GM18858 (cell line): ENCODE results near the gene CRNKL1.
"Not testable (repeated sequence)": the region's sequence is repeated elsewhere in the genome, so short reads cannot be mapped to it uniquely, and the experiment has no call there.

Source experiments
- ATAC-seq: cut with Tn5 transposase; IDR thresholded peaks from one replicate; pipeline ENCODE4 v1.9.1; 2021; ENCODE audit not compliant: unreplicated experiment

The CRNKL1 gene

DNA sequence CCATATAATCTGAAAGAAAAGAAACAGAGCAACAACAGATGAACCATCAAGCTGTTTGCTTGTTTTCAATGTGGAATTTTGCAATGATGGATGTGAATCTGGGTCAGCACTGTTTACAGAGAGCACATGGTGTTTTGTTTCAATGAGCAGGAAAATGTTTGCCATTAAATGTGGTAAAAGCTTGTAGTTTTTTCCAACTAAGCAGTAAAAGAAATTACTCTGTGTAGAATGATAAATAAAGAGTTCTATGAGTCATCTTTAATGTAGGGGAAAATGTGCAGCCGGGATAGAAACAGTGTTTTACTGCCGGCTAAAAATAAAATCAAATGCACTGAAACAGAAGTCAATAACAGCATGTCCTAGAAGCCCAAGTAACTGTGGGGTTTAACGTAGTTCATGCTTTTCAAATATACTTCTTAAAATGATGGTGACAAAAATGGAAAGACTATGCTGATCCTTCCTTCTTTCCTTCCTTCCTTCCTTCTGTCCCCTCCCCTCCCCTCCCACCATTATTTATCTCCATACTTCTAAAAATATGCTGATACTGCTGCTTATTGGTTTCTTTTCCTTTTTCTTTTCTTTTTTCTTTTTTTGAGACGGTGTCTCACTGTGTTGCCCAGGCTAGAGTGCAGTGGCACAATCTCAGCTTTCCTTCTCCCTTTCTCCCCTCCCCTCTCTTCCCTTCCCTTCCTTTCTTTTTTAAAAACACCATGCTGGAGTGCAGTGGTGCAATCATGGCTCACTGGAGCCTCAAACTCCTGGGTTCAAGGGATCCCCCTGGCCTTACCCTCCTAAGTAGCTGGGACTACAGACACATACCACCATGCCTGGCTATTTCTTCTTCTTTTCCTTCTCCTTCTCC, 41.4 kb downstream of the CRNKL1 start:
- ATAC-seq, result no peak

DNA sequence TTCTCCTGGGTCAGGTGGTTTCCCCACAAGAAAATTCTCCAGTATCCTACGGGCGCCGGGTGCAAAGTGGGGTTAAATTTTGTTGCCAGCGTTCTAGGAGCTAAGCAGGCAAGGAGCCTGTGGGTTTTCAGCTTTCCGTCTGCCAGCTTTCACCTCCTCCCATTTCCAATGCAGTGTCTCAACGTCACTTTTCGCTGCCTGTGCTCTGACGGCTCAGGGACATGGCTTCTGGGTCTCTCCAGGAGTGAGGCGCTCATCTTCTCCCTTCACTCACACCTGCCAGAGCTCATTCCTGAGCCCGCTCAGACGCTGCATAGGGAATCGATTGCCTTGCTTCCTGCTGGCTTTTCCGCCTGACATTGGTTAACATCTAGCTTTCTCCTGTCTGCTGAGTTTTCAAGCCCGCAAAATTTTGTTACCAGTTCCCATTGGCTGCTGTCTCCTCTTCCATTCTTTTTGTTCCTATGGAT, 42.4 kb downstream of the CRNKL1 start:
- no peak for ATAC-seq

DNA sequence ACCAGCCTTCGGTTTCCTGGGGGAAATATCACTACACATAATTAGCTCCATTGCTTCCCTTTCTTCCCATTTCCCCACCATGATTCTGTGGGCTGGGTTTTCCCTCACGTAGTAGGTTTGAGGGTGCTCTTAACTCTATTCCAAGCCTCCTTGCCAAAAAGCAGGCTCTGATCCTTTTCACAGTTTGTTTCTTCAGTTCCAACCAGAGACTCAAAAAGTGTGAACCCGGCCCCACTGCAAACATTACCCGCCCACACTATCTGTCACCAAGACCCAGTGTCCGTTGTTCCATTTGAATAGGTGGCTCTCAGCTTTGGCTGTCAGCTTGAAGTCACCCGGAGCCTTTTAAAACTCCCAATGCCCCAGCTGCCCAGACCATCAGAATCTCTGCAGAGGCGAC, 46.9 kb downstream of the CRNKL1 start:
- no peak for ATAC-seq

DNA sequence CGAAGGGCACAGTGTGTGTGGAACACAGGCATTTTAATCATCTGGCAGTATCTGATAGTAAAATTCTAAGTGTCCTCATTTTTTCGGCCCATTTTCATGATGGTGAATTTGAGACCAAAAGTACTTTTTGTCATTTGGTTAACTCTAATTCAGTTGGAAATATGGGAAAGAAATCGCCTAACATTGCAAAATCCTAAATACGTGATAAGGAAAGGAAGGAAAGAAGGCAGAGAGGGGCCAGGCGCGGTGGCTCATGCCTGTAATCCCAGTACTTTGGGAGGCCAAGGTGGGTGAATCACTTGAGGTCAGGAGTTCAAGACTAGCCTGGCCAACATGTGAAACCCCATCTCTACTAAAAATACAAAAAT, 48.3 kb downstream of the CRNKL1 start:
- not testable (repeated sequence) for ATAC-seq

DNA sequence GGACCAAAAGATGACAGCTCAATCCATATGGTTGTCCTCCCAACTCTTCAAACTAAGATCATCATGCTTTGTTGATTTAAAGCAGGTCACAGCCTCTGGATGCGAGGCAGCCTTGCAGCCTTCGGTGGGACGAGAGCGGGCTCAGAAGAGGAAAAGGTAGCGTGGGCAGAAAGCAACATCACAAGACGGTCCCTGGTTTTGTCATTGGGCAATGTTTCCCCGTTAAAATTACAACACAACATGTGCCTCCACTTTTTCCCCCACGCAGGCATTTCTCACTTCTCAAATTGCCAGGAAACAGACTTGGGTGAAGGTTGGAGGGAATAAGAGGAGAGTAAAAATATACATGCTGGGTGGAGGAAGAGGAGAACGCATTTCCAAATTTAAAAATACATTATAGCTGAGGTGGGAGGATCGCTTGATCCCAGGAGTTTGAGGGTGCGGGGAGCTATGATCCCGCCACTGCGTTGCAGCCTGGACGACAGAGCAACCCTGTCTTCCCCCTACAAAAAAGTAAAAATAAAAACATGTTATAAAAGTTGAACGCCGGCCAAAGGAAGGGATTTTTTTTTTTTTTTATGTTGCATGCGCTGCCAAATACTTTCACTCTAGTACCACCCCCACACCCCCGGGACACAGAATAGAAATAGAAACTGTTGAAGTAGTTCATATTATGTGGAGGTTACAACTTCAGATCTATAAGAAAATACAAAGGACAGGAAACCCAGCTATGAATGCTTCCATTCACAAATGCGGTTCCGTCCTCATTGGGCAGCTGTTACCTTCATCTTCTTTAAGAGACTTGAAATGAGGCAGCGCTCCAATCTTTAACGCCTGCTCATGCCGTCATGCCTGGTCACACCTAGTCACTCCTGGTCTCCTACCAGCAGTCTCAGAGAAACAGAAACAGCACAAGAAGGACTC, 49.0 kb downstream of the CRNKL1 start:
- ATAC-seq, result peak; percentile 53

DNA sequence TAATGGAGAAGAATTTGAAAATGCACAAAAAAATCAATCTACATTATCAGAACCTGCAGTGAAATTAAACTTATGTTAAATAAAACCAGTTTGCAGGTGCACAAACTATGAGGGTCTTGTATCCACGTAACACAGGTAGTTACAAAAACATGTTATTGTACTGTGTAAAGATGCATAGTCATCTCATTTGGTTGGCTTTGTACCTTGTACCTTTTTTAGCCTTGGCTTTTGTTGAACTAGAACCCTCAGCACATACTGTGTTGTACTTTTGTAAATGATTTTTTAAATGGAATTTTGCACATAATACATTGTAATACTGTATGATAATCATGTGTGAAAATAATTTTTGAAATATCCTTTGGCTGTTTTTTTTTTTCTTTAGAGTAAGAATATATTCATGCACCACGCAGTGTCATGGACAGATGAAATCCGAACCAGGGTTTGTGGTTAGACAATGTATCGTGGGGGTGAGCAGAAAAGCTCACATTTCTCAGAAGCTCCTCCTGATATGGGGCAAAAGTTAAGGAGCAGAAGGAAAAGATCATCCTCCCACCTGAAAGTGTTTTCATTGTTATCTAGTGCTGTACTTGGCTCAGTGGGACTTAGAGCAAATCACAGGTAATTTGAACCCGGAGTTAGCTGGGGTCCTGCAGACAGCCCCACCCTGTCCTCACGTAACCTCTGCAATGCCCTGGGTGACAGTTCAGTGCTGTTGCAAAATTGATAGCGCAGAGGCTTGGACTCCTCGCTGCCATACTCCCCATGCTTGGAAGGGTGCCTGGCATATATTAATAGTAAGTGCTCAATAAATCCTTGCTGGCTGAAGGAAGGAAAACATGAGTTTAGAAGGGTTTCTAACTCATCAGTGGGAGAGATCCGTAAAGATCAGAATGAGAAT, 49.9 kb downstream of the CRNKL1 start:
- ATAC-seq, result no peak

DNA sequence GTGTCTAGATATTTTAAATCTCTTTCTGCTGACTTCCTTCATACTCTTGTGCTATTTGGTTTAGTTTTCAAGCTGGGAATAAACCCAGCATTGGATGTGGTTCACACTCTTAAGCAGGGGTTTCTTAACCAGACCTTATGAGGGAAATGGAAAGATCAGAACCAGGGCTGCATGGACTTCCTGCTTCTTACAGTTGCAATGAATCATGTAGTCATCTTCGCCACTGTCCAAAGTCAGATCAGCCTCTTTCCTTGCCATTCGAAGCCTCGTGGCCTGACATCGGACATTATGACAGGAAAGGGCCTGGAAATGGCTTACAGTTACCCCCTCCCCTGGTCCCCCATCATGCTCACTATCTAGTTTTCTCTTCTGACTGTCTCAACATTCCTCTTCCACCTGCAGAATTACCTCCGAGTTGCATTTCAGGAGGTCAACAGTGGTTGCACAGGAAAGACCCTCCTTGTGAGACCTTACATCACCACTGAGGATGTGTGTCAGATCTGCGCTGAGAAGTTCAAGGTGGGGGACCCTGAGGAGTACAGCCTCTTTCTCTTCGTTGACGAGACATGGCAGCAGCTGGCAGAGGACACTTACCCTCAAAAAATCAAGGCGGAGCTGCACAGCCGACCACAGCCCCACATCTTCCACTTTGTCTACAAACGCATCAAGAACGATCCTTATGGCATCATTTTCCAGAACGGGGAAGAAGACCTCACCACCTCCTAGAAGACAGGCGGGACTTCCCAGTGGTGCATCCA, 51.9 kb downstream of the CRNKL1 start:
- ATAC-seq, result no peak

DNA sequence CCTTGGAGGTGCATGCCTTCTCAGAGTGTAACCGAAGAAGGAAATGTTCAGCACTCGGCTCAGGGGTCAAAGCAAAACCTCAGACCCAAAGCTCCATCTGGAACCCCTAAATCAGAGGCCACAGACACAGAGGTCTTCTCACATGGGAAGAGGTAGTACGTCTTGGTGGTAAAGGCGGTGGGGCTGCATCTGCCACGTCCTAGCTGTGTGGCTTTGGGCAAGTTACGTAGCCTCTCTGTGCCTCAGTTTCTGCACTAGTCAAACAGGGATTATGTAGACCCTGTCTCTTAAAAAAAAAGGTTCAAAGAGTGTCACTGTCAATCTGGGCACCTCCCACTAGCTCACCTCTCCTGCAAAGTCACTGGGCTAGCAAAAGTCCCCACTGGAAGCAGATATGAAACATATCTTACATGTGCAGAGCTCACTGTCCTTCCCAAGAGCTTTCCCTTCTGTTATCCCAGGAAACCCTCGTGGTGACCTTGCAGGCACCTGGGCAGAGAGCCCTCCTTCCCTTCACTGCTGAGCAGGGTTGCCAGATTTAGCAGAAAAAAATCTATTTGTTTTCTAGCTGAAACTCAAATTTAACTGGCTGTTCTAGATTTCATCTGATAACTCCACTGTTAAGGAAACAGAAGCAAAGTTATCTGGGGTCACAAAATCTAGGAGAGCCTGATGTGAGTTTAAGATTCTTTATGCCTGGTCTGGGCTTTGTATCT, 53.1 kb downstream of the CRNKL1 start:
- no peak for ATAC-seq

DNA sequence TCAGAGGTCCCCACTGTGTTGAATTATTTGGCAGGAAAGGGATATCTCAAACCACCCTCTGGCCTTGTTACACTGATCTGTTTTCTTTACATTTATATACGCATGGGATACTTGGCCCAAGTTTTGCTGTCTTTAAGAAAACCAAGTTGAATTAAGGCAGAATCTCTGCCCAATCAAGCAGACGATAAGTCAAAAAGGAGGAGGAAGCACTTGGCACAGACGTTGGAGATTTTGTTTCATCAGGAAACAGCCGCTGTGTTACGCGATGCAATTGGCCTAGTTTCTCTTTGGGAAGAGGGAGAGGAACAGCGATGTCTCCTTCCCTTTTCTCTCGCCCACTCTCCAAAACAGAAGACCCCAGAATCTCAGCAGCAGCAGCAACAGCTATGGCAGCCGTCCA, 55.3 kb downstream of the CRNKL1 start:
- no peak for ATAC-seq

DNA sequence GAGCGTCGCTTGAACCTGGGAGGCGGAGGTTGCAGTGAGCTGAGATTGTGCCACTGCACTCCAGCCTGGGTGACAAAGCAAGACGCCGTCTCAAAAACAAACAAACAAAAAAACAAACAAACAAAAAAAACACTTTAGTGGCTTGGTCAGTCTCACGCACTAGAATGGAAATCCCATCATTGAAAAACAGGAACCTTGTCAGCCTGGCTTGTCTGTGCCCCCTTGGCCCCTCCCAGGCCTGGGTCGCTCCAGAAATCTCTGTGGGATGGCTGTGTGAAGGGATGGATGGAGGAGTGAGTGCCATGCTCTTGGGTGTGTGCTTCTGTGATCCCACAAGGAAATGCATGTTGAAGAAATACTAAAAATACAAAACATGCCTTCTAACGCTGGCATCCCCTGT, 56.0 kb downstream of the CRNKL1 start:
- no peak for ATAC-seq

DNA sequence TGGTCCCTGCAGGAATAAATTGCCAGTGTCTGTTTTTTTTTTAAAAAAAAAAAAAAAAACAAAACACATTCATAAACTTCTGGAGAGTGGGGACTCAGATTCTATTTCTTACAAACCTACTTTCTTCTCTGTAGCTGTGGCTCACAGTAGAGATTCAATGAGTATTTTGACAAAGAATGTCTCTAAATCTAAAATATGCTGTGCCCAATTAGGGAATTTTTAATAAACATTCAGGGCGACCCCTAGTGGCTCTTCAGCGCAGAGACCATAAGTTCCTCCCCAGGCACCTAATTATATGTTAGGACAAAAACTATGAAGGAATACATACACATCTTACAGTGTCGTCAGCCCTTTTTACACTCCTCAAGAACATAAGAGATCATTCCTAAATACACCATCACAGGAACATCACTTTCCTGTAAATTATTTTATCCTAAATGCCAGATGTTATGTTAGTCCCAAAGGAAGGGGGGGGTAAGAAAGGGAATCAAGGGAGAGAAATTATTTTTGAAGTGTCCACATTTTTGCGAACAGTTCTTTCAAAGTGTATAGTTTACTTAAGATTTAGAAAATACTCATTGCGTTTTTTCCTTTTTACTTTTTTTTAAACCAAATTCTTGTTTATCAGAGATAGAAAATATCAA, 56.9 kb downstream of the CRNKL1 start:
- no peak for ATAC-seq

DNA sequence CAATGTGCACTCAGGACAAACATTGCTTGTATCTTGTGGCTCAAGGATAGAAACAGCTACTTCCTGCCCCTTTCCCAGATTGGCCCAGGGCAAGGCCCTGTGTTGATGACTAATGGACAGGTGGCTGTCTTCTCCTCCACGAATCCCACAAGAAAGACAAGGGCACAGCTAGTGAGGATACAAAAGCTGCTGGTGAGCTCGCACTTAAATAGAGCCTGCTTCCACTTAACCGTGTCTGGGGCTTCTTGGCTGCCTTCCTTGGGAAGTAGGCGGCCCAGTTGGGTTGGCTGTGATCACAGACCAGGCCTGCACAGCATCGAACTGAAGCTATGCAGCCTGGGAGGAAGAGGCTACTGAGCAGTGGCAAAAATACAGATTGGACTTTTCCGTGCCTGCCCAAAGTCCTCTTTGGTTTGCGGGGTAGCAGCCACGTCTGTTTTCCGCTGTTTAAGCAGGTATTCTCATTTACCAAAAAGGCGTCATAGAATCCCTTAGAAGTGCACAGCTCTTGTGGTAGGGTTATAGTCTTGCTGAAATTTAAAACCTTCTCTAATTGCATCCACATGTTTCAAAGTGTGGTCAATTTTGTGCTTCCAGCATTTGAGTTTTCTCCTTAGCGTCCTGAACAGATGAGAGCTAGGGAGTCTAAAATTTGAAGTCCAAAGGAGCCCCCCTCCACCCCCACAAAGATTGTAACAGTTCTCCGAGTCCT, 58.2 kb downstream of the CRNKL1 start:
- ATAC-seq, result no peak

DNA sequence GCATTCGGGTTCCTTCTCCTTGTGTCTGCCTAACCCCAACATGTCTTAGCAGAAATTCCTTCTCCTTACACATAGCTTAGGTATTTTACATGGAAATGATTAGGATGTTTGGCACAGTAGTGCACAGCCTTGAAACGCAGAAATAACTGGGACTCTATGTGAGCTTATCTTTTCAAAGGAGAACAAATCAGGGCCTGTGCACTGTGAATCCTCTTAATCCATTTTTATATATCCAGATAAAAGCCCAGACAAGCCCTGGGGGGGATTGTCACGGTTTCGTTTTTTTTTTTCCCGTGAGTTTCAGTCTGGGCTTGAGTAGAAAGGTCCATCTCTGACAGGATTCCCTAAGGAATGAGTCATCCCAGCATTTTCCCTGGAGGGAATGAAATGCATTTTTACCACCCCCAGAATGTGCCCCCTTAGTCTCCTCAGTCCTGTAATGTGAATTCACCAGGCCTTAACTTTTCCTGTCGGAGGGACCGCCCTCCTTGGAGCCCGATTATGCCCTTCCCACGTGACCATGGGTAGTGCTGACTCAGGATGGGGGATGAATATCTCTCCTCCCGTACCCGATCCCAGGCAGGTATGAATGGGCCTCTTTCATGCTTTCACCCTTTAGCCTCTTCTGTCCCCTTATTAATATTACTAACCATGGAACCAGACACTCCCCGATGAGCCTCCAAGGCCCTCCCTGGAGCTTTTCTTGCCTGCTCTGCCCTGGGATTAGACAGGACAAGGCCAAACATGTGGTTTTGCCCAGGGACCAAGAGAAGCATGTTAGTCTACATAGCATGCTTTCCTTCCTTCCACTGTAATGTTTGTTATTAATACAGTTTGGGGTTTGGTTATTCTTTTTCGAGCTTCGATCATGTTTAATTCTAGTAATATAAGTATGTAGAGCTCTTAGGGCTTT, 59.0 kb downstream of the CRNKL1 start:
- no peak for ATAC-seq

DNA sequence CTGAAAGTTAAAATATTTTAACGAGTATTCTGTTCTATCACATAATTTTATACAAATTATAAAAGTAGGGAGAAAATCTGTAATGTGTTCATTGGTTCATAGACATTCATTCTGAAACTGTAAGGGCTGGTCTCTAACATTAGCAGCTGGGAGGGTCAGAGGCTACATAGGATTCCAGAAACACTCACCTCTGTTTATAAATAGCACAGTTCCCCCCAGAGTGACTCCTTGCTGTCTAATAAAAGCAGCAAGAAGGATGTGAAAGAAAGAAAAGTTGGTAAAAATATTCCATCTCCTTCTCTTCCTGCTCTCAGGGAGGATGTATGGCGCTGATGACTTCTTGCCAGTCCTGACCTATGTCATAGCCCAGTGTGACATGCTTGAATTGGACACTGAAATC, 60.4 kb downstream of the CRNKL1 start:
- no peak for ATAC-seq

DNA sequence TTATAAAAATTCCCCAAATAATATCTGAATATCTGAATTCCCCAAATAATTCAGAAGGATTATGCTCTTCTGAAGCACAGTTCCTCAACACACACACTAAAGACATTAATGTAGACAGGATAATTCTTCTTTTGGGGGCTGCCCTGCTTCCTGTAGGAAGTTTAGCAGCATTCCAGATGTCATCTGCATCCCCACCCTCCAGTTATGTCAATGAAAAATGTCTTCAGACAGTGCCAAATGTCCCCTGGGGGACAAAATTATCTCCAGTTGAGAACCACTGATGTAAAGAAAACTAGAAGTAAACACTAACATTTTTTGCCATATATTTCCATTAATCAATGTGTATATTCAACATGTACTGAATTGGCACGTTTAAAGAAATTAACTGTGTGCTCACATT, 61.0 kb downstream of the CRNKL1 start:
- ATAC-seq, result no peak

DNA sequence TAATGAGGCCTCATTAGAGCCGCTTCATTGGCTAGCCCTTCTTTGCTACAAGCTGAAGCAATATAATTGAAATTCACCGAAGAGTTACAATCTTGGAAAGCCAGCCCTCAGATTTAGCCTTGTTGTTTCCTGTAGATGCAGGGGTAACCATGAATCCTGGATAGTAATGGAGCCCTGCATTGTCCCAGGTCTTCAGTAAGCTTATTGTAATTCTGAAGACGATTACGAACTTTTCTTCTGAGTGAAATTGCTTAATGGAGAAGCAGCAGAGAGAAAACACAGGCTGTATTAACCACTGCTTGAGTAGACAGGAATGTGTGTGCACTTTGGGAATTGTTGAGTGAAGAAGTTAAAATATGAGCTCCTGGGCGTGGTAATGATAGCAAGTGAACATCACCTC, 61.4 kb downstream of the CRNKL1 start:
- no peak for ATAC-seq

DNA sequence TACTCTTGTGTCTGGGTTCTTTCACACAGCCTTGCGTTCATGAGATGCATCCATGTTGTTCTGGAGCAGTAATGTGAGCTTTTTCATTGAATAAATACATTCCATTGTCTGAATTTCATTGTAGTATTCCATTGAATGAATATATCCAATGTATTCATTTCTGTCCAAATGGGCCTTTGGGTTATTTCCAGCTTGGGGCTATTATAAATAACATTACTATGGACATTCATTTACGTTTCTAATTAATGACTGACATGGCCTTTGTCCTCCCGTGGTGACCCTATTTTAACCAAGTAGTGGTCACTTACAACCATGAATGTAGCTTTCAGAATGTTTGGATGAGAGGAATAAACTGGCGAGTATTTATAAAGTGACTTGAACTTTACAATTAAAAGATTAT, 65.2 kb downstream of the CRNKL1 start:
- no peak for ATAC-seq
